HG02938 (cell line): ENCODE measurements around the gene TMEM44.
"Not testable (repeated sequence)": the region's sequence is repeated elsewhere in the genome, so short reads cannot be mapped to it uniquely, and the experiment has no call there.

Experiments used
- ATAC-seq: cut with Tn5 transposase; IDR thresholded peaks from one replicate; pipeline ENCODE4 v1.9.1; 2021; ENCODE audit warnings: mild to moderate bottlenecking, moderate library complexity; ENCODE audit not compliant: unreplicated experiment

TMEM44 gene

DNA sequence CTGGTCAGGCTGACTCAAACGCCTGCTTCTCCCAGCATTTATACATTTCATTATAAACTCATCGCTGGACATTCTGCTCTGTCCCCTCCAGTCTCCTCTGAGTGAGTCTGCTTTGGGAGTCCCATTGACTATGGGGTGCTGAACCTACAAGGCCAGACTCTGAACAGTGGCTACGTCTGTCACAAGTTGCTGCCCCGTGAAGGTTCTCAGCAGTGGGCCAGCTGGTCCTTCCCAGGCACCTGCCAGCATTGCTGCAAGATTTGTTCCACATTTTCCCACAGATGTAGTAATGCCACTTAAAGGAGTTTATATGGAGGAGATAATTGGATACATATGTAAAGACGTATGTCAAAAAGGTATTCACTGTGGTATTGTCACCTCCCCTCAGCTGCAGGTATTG is 73.7 kb downstream of the TMEM44 start:
- ATAC-seq: no peak

- no peak for ATAC-seq
These were observed 76.8 kb downstream of the TMEM44 start for GRCh38 chr3:194556086-194557056.

- ATAC-seq: no peak
These were observed 77.8 kb downstream of the TMEM44 start for GRCh38 chr3:194555175-194556062.

DNA sequence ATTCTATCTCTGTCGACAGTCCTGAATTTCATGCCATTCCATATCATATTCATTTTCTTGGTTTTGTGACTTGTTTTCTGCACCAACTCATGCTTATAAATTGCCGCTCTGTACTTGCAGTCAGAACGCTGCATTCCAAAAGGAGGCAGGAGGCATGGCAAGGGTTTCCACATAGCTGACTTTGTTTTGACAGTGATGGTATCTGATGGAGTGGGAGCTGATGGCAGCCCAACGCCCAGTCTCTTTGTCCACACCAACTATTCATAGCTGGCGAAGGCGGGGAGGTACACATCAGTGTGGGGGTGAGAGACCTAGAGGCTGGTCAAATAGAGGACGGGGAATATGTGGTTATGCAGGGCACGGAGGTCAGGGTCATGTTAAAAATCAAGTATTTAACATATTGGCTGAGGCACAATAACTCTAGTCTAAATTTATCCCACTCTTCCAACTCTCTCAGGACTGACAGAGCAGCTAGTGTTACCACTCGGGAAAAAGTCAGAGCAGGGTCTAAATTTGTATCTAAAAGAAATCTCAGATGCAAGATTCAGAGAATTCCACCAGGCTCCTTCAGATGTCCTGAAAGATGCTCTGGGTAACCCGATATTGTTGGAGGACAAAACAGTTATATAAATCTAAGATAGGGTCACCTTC is 78.6 kb downstream of the TMEM44 start:
- no peak for ATAC-seq

DNA sequence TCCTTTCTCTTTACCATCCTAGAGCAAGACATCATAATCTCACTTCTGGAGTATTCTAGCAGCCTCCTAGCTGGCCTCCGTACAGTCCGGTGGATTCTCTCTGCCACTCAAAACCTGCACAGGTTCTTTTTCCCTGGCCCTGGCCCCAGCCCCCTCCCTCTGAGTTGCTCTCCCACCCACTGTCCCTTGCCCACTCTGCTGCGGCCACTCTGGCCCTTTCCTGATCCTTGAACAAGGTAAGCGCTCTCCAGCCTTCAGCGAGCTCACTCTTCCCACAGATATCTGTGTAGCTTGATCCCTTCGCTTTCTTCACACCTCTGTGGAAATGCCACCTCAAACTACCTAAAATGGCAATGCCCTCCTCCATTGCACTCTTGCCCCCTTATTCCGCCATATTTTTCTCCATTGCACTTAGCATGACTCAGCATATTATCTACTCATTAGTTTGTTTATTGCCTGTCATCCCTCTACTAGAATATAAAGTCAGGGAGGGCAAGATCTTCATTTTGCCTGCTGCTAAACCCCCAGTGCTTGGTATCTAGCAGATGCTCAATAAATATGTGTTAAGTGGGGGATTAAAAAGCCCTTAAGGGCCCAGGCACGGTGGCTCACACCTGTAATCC is 80.8 kb downstream of the TMEM44 start:
- no peak for ATAC-seq

- ATAC-seq: no peak
These were observed 83.4 kb downstream of the TMEM44 start for GRCh38 chr3:194549853-194550252.

DNA sequence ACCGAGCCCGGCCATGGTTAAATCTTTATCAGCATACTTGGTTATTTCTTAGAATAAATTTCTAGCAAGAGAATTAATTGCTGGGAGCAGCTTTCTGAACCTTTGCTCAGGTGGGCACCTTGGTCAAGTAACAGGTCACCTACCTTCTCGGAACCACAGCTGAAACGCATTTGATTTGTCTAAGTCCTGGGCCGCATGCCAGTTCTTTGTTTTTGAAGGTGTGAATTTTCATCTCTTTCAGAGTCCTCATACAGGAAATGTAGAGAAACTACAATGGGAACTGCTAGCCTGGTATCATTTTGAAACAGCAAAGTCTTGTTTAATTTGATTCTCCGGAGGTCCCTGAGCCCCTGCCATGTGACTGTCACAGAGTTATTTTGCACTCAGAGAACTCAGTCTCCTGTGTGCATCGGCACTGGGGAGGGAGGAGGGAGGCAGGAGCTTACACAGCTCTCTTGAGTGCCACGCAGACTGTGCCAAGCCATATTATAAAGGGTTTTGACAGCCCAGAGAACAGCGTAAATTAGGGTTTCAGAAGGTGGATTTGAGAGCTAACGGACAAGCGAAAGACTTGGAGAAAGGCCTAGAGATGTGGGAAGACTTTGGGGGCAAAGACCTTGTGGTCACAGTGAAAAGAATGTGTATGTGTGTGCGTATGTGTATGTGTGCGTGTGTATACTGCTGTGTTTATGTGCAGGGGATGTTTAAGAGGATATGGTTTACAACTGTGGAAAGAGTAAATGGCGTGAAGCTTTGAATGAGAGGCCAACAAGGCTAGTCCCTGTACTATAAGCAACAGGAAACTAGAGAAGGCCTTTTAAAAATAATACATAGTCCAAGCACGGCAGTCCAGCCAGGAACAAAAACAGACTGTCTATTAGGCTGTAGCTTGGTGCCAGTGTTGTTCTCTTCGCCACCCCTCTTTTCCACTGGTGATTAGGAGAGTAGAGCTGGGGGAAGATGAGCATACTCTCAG is 84.6 kb downstream of the TMEM44 start:
- ATAC-seq: no peak

DNA sequence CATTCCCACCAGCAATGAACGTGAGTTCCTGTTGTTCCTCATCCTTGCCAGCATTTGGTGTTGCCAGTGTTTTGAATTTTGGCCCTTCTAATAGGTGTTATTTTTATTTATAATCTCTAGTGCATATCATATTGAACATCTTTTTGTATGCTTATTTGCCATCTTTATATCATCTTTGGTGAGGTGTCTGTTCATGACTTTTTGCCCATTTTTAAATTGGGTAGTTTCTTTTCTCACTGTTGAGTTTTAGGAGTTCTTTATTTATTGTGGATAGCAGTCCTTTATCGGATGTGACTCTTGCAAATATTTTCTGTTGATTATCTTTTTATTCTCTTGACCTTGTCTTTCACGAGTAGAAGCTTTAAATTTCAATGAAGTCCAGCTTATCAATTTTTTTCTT is 86.2 kb downstream of the TMEM44 start:
- no peak for ATAC-seq

- not testable (repeated sequence) for ATAC-seq
These were observed 87.7 kb downstream of the TMEM44 start for GRCh38 chr3:194545538-194545937.

GRCh38 chr3:194543550-194543949 is 89.7 kb downstream of the TMEM44 start:
- ATAC-seq: no peak

DNA sequence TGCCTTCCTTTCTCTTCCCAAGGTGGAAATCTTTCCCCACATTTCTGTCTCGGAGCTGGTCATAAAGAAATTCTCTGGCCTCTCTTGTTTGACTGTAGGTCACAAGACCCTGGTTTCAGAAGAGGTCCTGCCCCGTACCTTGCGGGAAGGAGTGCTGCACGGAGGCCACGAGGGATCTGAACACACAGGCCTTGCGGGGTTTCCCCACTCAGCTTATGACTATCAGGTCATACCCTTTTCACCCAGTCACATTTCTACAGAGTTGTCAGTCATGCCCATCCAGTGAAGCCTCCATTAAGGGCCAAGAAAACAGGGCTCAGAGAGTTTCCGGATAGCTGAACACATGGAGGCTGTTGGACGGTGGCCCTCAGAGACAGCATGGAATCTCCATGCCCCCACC is 91.7 kb downstream of the TMEM44 start:
- no peak for ATAC-seq

- no peak for ATAC-seq
These were observed 92.8 kb downstream of the TMEM44 start for GRCh38 chr3:194540274-194540905.

DNA sequence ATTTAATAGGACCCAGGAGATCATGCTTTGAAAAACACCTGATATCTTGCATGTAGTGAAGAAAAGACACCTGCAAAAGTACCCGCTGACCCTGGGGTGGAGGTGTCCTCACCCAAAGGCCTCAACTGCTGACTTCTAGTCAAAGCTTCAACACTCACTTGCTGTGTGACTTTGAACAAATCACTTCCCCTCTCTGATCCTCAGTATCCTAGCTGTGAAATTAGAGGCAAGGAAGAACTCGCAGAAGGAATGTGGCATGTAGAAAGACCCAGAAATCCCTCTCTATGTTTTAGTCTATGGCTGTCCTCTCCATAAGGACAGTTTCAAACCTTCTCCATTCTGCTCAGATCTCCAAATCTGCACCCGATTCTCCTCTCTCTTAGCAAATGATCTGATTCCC is 93.7 kb downstream of the TMEM44 start:
- no peak for ATAC-seq

- no peak for ATAC-seq
These were observed 95.4 kb downstream of the TMEM44 start for GRCh38 chr3:194537732-194538247.
